ENCODE measurements around the gene LRP1B. TPM values are rescaled to one million over a fixed set of nuclear protein-coding genes. Genes with fewer than 3 reads are reported as not detected.

LRP1B gene
- total RNA-seq, 2 donors from 2014 or later: 0.79 to 1.8 TPM

- 82 to 84% methylated on average over 3 to 5 of the region's 6 CpGs for WGBS, 2 experiments (ENCODE audit: insufficient coverage in 1 of 2, insufficient read length in 1 of 2)
- peak; percentile 49 for DNase-seq
- H3K4me3 Mint-ChIP-seq: no peak overlapping the region
- peaks cover 4% of the 10 kb centered on the region for H3K9me3 Mint-ChIP-seq
- Histone ChIP-seq H3K4me3 (ENCODE audit: low read length) (no peak overlapping the region), H3K9ac (ENCODE audit: extremely low read depth, low read length, poor library complexity, severe bottlenecking) (no peak overlapping the region), H3K9me3 (ENCODE audit: control insufficient read depth, low read length) (no peaks in the 10 kb centered on the region), H3K4me1 (ENCODE audit: control insufficient read depth, insufficient read depth, low read length) (no peaks in the 10 kb centered on the region), H3K36me3 (ENCODE audit: control insufficient read depth, insufficient read depth, low read length) (no peaks in the 10 kb centered on the region), H3K27ac (ENCODE audit: low read depth, low read length) (no peak overlapping the region), H3K27me3 (ENCODE audit: control insufficient read depth, insufficient read depth, low read length, poor library complexity, severe bottlenecking) (no peaks in the 10 kb centered on the region)
- H3K27ac Mint-ChIP-seq: peak overlapping the region; percentile 21
- H3K36me3 Mint-ChIP-seq (ENCODE audit: low read depth): no peaks in the 10 kb centered on the region
- peaks cover 11% of the 10 kb centered on the region for H3K4me1 Mint-ChIP-seq
- H3K27me3 Mint-ChIP-seq (ENCODE audit: insufficient read depth): no peaks in the 10 kb centered on the region
- no peak for TF ChIP-seq CTCF (conservative IDR thresholded peaks at IDR 0.05)
Observed at GRCh38 chr2:141610564-141611175, 520.1 kb downstream of the LRP1B start.

DNA sequence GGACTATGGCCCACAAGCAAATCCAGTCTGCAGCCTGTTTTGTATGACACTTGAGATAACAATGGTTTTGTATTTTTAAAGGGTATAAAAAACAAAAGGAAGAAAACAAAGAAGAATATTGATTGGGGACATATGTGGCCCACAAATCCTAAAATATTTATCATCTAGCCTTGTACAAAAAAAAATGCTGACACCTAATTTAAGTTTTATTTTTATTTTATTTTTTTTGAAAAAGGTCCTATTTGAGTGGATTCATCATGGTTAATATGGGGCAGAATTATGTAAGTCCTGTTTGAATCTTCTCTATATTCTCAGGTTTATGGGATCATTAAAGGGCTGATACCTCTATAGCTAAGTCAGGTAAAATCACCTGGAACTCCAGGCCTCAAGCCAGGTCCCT lies 525.7 kb downstream of the LRP1B start:
- no peak overlapping the region for H3K4me3 Mint-ChIP-seq
- H3K9me3 ChIP-seq (ENCODE audit: control insufficient read depth, low read length): no peaks in the 10 kb centered on the region

GRCh38 chr2:141601511-141602152 lies 529.2 kb downstream of the LRP1B start:
- Histone ChIP-seq H3K27ac (ENCODE audit: low read depth, low read length) (no peak overlapping the region), H3K4me3 (ENCODE audit: low read length) (no peak overlapping the region), H3K4me1 (ENCODE audit: control insufficient read depth, insufficient read depth, low read length) (no peaks in the 10 kb centered on the region), H3K36me3 (ENCODE audit: control insufficient read depth, insufficient read depth, low read length) (no peaks in the 10 kb centered on the region), H3K9me3 (ENCODE audit: control insufficient read depth, low read length) (no peaks in the 10 kb centered on the region), H3K9ac (ENCODE audit: extremely low read depth, low read length, poor library complexity, severe bottlenecking) (no peak overlapping the region), H3K27me3 (ENCODE audit: control insufficient read depth, insufficient read depth, low read length, poor library complexity, severe bottlenecking) (no peaks in the 10 kb centered on the region)
- TF ChIP-seq CTCF (conservative IDR thresholded peaks at IDR 0.05): no peak
- DNase-seq: no peak
- no peaks in the 10 kb centered on the region for H3K27me3 Mint-ChIP-seq (ENCODE audit: insufficient read depth)
- H3K9me3 Mint-ChIP-seq: no peaks in the 10 kb centered on the region
- H3K4me3 Mint-ChIP-seq: no peak overlapping the region
- no peaks in the 10 kb centered on the region for H3K4me1 Mint-ChIP-seq
- no peaks in the 10 kb centered on the region for H3K36me3 Mint-ChIP-seq (ENCODE audit: low read depth)
- H3K27ac Mint-ChIP-seq: no peak overlapping the region
- 81 to 83% methylated on average over 6 to 8 of the region's 8 CpGs for WGBS, 2 experiments (ENCODE audit: insufficient coverage in 1 of 2, insufficient read length in 1 of 2)

More for the DNA sequence above, 525.7 kb downstream of the LRP1B start:
- H3K4me1 ChIP-seq (ENCODE audit: control insufficient read depth, insufficient read depth, low read length): no peaks in the 10 kb centered on the region
- H3K9ac ChIP-seq (ENCODE audit: extremely low read depth, low read length, poor library complexity, severe bottlenecking): no peak overlapping the region
- H3K27me3 ChIP-seq (ENCODE audit: control insufficient read depth, insufficient read depth, low read length, poor library complexity, severe bottlenecking): no peaks in the 10 kb centered on the region
- Mint-ChIP-seq H3K9me3 (peaks cover 4% of the 10 kb centered on the region), H3K27ac (no peak overlapping the region), H3K4me1 (no peaks in the 10 kb centered on the region), H3K27me3 (ENCODE audit: insufficient read depth) (no peaks in the 10 kb centered on the region), H3K36me3 (ENCODE audit: low read depth) (no peaks in the 10 kb centered on the region)
- H3K36me3 ChIP-seq (ENCODE audit: control insufficient read depth, insufficient read depth, low read length): no peaks in the 10 kb centered on the region
- H3K27ac ChIP-seq (ENCODE audit: low read depth, low read length): no peak overlapping the region
- H3K4me3 ChIP-seq (ENCODE audit: low read length): no peak overlapping the region
- DNase-seq: no peak
- TF ChIP-seq CTCF (conservative IDR thresholded peaks at IDR 0.05): no peak
